Activated CD8-positive, alpha-beta T cell treated with anti-CD3 and anti-CD28 coated beads for 36 hours (primary cell): Measurements from ENCODE around the gene TLE3. TPM values are rescaled to one million over a fixed set of nuclear protein-coding genes. Genes with fewer than 3 reads are reported as not detected.

ENCODE experiments used
- ATAC-seq: fragments of 200-7000 bp; cut with Tn5 transposase; one replicate; pipeline ENCODE4 v1.10.0; 2021; ENCODE audit warnings: mild to moderate bottlenecking, moderate library complexity
- CTCF ChIA-PET: fragments of 350-600 bp; sonication (Branson Sonifier 250); formaldehyde crosslinking; loops from one replicate; lab custom pipeline; 2021; ENCODE audit warnings: antibody characterized with exemption; lab: Charles Lee
- POLR2A ChIA-PET: fragments of 350-600 bp; sonication (Branson Sonifier 250); formaldehyde crosslinking; loops from one replicate; lab custom pipeline; 2021; ENCODE audit warnings: antibody characterized with exemption; lab: Charles Lee
- DNase-seq: peaks from one replicate; pipeline ENCODE4 v3.0.0-alpha.2; 2020
- H3K27ac Mint-ChIP-seq: one replicate; pipeline ENCODE4 v1.8.0; 2021; ENCODE audit warnings: mild to moderate bottlenecking, mixed read lengths
- H3K27me3 Mint-ChIP-seq: one replicate; pipeline ENCODE4 v1.8.0; 2021; ENCODE audit warnings: mixed read lengths
- H3K36me3 Mint-ChIP-seq: one replicate; pipeline ENCODE4 v1.8.0; 2021; ENCODE audit warnings: low read depth, mixed read lengths
- H3K4me1 Mint-ChIP-seq: one replicate; pipeline ENCODE4 v1.8.0; 2021; ENCODE audit warnings: low read depth, mixed read lengths
- H3K4me3 Mint-ChIP-seq: one replicate; pipeline ENCODE4 v1.8.0; 2021; ENCODE audit warnings: mild to moderate bottlenecking, moderate library complexity, mixed read lengths
- H3K9me3 Mint-ChIP-seq: one replicate; pipeline ENCODE4 v1.8.0; 2021; ENCODE audit warnings: mixed read lengths
- CTCF ChIP-seq: fragments of 200-600 bp; IDR thresholded peaks from one replicate; pipeline ENCODE4 v1.8.0; 2022; ENCODE audit warnings: antibody characterized with exemption, mild to moderate bottlenecking
- intact Hi-C: fragments of 100-400 bp; cut with micrococcal nuclease; formaldehyde crosslinking; loops from one replicate; pipeline ENCODE4 v1.10.0; 2022
- total RNA-seq, 2 experiments: library from RNA; stranded (reverse); gene quantifications; one replicate each; pipeline ENCODE4 v1.2.3, GENCODE V29; 2021

The TLE3 gene
- total RNA-seq, 2 experiments from 2014 or later, result 48.4 to 64.2 TPM

DNA sequence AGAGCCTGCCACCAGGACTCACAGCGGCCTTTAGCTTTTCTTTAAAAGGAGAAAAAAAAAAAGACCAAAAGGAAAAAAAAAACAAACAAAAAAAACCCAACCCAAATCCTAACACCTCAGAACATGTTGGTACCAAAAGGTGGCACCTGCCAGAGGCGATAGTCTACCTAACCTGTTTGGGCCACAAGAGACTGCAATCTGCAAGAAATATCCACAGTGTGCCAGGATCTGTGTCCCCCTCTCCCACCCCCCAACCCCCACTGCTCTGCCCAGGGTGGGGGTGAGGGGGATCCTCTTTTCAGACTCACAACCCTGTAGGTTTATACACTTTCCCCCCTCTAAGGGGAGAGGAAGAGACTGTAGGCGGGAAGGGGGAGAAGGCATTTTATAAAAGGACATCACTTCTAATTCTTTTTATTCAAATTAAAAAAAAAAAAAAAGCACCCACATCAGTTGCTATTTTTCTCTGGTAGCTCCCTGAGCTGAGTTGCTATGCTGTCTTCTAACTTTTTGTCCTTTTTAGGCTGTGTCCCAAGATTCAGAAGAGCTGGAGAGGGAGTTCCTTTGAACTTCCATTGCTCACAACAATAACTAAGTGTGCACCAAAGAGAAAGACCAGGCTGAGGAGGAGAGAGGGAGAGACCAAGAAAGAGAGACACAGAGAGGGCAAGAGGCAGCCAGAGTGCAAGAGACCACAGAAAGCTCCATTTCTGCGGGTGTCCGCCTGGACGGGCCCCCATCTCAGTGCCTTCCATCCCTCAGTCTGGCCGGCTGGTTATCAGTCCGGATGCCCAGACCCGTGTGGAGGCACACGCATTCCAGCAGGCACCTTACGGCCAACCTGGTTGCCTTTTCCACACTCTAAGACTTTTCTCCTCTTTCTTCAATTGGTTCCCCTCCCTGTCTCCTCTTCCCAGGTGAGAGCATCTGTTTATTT lies 48.9 kb downstream of the TLE3 start:
- TF ChIP-seq CTCF, result no peak
- Mint-ChIP-seq H3K4me3 (no peak overlapping the region), H3K4me1 (no peaks in the 10 kb centered on the region), H3K9me3 (no peaks in the 10 kb centered on the region), H3K27me3 (no peaks in the 10 kb centered on the region), H3K36me3 (peaks cover 32% of the 10 kb centered on the region), H3K27ac (no peak overlapping the region)
- POLR2A ChIA-PET, result no interaction called here
- CTCF ChIA-PET, result no interaction called here
- no peak for ATAC-seq
- no peak for DNase-seq
- intact Hi-C loops, result no loop called here

- Mint-ChIP-seq H3K27ac (no peak overlapping the region), H3K4me1 (no peaks in the 10 kb centered on the region), H3K36me3 (peaks cover 30% of the 10 kb centered on the region), H3K9me3 (no peaks in the 10 kb centered on the region), H3K27me3 (no peaks in the 10 kb centered on the region), H3K4me3 (no peak overlapping the region)
- intact Hi-C loops, result no loop called here
- DNase-seq, result no peak
- ChIA-PET CTCF (no interaction called here), POLR2A (interaction anchor here (0.7 kb wide), 1 partner anchor 381 kb away, joined by 3 read pairs; no protein-coding TSS in a partner anchor)
- no peak for TF ChIP-seq CTCF
- ATAC-seq, result no peak
These were observed 49.5 kb downstream of the TLE3 start for GRCh38 chr15:70048198-70048565.

GRCh38 chr15:70047386-70048197 lies 50.1 kb downstream of the TLE3 start:
- H3K36me3 Mint-ChIP-seq, result peaks cover 30% of the 10 kb centered on the region
- intact Hi-C loops, result no loop called here

DNA sequence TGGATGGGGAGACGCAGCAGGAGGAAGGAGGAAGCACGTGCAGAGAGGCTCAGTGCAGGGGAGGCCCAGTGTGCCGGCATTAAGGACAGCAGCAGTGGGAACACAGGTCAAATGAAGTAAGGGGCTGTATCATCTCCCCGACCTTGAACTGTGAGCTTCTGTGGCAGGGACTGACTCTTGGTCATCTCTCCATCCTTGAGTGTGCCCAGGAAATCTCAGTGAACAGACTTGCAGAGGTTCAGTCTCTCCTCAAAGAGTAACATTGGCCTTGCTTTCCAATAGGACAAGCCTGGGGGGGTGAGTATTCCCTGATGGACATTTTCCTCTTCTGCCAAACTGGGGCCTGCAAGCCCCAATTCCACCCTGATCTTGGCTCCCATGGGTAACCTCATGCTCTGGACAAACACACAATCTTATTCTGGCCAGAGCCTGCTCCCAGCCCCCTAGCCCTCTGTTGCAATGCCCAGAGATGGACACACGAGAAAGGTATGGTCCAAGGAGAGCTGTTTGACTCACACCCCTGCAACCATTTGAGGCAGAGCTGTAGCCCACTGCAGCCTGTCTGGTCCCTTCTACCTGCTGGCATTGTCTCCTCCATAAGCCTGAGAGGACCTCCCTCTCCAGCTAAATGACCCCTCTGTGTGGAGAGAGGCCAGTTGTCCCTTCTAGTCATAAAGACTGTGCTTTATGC lies 50.9 kb downstream of the TLE3 start:
- Mint-ChIP-seq H3K27me3 (no peaks in the 10 kb centered on the region), H3K36me3 (peaks cover 30% of the 10 kb centered on the region), H3K27ac (no peak overlapping the region), H3K9me3 (no peaks in the 10 kb centered on the region), H3K4me3 (no peak overlapping the region), H3K4me1 (no peaks in the 10 kb centered on the region)
- ATAC-seq, result no peak
- DNase-seq, result no peak
- intact Hi-C loops, result no loop called here
- ChIA-PET CTCF (no interaction called here), POLR2A (interaction anchor here (0.7 to 0.9 kb wide), 3 partner anchors 15 to 515 kb away, joined by 3 read pairs; no protein-coding TSS in a partner anchor)
- TF ChIP-seq CTCF, result no peak

More at GRCh38 chr15:70047386-70048197, 50.1 kb downstream of the TLE3 start:
- DNase-seq, result no peak
- Mint-ChIP-seq H3K4me3 (no peak overlapping the region), H3K4me1 (no peaks in the 10 kb centered on the region), H3K27ac (no peak overlapping the region), H3K9me3 (no peaks in the 10 kb centered on the region), H3K27me3 (no peaks in the 10 kb centered on the region)
- POLR2A ChIA-PET, result interaction anchor here (0.7 to 0.9 kb wide), 3 partner anchors 14 to 515 kb away, joined by 3 read pairs; no protein-coding TSS in a partner anchor
- CTCF ChIA-PET, result no interaction called here
- ATAC-seq, result no peak
- no peak for TF ChIP-seq CTCF
